ENCODE measurements around the gene ANKMY1.
"Not testable (repeated sequence)": the region's sequence is repeated elsewhere in the genome, so short reads cannot be mapped to it uniquely, and the experiment has no call there.

Gene ANKMY1

DNA sequence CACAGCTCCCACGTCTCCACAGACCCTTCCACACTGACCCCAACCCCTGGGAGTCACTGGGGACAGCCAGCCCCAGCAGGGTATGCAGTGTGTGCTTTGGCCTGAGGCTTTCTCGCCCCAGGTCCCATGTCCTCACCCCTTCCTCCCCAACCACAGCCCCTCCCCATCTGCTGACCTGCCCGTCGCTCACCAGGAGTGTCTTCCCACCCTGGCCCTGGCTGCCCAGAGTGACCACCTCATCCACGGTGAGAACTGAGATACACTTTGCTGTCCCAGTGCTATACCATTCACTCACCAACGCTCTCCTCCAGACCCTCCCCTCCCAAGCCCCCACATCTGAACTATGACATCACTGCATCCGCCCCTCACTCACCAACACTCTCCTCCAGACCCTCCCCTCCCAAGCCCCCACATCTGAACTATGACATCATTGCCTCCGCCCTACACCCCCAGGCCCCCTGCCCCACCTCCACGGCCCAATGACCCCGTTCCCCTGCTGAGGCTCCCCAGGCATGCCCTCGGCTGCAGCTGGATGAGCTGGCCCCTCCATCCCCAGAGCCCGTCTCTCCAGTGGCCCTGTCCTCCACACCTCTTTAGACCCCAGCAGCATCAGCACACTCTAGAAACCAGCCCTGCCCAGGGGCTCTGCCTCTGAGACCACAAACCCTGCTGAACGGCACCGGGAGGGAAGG, 55.2 kb downstream of the ANKMY1 start:
- DNase-seq: no peak

DNA sequence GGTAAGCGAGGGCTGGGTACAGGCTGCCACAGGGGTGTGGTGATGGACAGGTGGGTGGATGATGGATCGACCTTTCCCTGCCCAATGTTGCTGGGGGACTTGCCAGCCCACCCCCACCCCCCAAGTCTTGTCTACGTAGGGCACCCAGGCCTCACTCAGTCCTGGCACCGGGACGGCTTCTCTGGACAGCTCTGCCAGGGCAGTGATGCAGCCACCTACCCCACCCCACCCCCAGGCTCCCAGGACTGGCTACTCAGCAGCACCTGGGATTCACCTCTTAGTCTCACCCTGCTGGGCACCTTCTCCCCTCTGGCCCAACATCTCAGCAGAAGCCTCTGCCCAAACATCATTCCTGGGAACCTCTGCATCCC, 55.7 kb downstream of the ANKMY1 start:
- DNase-seq: no peak

DNA sequence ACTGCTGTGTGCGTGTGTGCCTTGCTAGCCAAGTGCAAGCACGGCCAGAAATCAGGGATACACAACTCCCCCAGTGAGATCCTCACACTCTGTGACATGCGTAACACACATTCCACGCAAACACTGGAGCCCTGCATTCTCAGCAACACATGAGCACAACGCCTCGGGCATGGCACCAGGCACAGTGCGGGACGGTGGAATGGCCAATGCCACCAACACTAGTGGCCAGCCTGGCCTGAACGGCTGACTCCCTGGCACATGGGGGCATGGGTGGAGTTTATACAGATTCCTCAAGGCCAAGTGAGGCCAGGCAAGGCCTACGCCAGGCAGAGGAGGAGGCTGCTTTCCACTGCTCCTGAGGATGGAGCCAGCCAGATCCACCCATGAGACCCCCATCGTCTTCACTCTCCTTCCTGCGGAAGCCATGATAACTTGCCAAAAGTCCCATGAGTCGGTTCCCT, 56.2 kb downstream of the ANKMY1 start:
- no peak for DNase-seq

GRCh38 chr2:240500561-240501423, 57.0 kb downstream of the ANKMY1 start:
- DNase-seq: no peak

DNA sequence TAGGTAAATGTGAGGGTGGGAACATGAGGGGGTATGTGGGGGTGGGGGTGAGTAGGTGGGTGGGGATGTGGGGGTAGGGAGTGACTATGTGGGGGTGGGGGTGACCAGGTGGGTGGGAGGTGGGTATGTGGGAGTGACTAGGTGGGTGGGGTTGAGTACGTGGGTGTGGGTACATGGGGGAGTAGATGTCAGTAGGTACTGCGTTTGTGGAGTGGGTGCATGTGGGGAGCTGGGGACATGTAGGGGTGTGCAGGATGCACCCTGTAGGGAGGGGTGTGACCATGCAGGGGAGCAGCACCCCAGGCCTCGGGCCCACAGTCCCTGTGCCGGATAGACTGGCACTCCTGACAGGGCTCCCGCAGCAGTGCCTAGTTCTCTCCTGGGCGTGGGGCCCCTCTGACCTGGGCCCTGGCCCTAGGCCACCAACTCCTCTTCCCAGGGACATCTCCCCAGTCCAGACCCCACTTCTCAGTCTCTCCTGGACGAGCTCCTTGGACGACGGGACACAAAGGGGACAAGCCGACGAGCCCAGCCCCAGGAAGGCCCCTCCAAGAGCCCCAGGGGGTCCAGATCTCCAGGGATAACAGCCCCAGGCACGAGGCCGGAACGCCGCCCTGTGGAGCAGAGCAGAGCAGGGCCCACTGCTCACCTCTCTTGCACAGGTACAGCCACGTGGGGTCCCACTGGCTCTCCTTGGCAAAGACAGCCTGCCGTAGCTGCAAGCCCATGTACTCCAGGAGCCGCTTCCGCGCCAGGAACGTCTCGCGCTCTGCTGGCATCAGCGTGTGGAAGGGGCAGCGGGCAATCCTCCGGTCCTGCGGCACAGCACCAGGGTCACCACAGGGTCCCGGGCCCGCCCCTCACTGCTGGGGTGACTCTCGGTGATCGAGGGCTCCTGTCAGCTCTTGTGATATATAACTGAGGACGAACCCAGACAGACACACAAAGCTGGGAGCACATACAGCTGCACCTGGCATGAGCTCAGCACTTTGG, 58.2 kb downstream of the ANKMY1 start:
- no peak for DNase-seq

- DNase-seq: no peak
Measured at GRCh38 chr2:240498958-240499260, 58.9 kb downstream of the ANKMY1 start.

DNA sequence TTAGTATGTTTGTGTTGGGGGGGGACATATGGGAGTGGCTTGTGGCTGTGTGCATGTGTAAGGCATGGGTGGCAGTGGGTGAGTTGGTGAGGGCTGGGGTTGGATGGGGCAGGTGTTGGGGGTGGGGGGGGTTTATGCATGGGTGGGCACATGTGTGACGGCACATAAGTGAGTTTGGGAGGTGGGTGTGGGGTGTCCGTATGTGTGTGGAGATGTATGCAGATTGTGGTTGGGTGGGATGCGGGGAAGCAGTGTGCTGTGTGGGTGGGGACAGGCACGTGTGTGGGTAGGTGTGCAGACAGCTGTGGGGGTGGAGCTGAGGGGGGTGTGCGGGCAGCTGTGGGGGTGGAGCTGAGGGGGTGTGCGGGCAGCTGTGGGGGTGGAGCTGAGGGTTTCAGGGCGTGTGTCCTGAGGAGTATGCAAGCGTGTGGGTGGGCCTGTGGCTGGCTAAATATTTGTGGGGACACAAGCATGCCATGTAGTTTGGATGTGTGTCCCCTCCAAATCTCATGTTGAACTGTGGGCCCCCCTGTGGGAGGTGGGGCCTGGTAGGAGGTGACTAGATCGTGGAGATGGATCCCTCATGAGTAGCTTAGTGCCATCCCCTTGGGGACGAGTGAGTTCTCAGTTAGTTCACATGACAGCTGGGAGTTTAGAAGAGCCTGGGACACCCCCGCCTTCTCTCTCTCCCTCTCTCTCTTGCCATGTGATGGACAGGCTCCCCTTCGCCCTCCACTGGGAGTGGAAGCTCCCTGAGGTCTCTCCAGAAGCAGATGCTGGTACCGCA, 59.4 kb downstream of the ANKMY1 start:
- DNase-seq: no peak

DNA sequence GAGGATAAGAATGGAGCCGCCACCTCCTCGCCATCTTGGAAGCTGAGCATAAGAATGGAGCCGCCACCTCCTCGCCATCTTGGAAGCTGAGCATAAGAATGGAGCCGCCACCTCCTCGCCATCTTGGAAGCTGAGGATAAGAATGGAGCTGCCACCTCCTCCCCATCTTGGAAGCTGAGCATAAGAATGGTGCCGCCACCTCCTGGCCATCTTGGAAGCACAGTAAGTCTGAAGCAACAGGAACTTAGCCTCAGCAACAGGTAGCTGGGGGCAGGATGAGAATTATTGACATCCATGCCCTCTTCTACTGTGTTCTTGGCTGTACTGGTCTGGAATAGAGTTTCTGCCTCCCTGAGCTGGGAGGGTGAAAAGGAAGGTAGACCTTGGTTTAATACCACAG, 60.7 kb downstream of the ANKMY1 start:
- peak; percentile 11 for DNase-seq

DNA sequence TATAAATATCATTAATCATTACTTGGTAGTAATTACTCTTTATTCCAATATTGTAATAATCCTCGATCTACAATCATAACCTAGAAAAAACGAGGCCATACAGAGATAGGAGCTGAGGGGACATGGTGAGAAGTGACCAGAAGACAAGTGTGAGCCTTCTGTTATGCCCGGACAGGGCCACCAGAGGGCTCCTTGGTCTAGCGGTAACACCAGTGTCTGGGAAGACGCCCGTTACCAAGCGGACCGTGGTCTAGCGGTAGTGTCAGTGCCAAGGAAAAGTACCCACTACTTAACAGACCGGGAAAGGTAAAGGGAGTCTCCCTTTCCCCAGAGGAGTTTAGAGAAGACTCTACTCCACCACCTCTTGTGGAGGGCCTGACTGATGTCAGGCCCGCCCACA, 62.8 kb downstream of the ANKMY1 start:
- not testable (repeated sequence) for DNase-seq

DNA sequence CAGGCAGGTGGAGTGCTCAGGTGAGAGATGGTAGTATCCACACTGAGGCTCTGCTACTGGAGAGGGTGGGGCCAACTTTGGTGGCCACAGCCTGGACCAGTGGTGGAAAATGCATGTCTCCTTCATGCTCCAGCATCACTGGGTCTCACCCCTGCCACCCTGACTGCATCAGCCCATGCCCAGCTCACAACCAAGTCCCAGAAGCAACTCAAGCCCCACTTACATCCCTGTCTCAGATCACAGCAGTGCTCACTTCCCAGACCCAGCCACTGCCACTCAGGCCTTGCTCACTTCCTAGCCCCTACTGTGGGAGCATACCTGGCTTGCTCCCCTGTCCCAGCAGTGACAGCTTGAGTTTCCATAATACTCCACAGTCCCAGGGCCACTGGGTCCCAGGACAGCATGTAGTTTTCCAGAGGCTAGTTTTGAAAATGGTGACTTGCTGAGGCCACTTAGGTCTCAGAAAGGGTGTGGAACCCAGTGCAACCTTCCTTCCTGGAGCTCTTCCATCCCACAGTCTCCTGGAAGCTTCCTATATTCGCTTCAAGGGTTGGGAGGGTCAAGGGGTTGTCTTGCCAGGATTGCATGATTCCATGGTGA, 63.5 kb downstream of the ANKMY1 start:
- no peak for DNase-seq

DNA sequence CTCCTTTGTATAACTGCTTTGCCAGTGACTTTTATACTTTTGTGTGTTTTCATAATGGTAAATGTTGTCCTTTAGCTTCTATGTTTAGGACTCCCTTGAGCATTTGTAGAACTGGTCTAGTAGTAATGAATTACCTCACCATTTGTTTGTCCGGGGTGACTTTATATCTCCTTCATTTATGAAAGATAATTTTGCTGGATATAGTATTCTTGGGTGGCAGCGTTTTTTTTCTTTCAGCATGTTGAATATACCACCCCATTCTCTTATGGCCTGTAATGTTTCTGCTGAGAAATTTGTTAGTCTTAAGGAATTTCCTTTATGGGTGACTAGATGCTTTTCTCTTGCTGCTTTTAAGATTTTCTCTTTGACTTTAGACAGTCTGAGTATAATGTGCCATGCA, 66.3 kb downstream of the ANKMY1 start:
- DNase-seq: no peak

GRCh38 chr2:240482141-240482540, 75.6 kb downstream of the ANKMY1 start:
- DNase-seq: no peak

DNA sequence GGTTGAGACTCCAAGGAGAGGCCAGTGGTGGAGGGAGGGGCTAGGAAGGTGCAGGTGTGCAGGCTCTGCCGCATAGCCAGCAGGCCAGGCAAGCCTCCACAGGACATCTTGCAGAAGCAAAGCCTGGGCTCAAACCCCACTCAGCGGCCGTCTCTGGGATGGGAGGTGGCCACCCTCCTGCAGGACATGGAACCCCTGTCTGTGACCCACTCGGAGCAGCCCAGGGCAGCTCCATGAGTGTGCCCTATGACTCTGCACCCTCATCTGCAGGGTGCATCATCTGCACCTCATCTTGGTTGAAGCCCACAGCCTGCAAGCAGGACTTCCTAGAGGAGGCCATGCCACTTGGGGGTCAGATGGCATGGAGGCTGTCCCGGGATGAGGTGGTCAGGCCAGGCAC, 76.1 kb downstream of the ANKMY1 start:
- DNase-seq: no peak

- no peak for DNase-seq
Measured at GRCh38 chr2:240480834-240481623, 76.8 kb downstream of the ANKMY1 start.

GRCh38 chr2:240479111-240479501, 78.7 kb downstream of the ANKMY1 start:
- no peak for DNase-seq

DNA sequence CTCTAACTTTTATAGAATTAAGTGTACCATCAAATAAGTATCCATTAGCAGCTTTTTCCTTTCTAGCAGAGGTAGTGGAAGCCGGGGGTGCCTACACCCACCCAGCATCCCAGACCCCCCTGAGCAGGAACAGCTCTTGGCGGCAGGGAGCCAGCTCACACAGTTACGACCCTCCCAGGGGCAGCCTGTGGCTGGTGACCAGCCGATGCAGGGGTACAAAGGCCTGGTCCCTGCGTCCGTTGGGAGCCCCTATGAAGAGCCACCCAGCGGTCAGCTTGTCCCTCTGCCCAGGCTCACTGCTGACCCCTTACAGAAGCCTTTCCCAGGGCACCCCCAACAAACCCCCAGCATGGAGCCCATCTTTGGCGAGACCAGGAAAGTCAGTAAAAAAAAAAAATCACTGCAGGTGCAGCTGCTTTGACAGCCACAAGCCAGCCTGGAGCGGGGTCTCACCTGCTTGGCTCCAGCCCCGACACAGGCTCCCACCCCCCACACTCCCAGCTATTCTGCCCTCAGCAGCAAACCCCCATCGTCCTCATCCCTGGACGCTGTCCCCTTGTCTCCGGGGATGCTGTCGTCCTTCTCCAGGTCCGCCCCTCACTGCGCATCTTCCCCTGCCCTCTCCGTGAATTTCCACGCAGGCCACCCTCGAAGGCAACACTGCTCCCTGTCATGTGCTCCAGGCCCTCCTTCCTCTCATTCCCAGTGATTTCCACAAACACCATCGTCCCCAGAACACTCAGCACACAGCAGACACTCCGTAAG, 79.3 kb downstream of the ANKMY1 start:
- no peak for DNase-seq

DNA sequence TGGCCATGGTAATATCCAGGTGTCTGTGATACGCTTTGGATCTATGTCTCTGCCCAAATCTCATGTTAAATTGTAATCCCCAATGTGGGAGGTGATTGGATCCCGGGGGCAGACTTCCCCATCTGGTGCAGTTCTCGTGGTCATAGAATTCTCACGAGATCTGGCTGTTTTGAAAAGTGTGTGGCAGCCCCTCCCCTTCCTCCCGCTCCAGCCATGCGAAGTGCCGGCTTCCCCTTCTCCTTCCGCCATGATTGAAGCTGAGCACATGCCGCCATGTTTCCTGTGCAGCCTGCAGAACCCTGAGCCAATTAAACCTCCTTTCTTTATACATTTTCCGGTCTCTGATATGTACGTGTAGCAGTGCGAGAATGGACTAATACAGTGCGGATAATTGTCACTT, 79.9 kb downstream of the ANKMY1 start:
- no peak for DNase-seq

DNA sequence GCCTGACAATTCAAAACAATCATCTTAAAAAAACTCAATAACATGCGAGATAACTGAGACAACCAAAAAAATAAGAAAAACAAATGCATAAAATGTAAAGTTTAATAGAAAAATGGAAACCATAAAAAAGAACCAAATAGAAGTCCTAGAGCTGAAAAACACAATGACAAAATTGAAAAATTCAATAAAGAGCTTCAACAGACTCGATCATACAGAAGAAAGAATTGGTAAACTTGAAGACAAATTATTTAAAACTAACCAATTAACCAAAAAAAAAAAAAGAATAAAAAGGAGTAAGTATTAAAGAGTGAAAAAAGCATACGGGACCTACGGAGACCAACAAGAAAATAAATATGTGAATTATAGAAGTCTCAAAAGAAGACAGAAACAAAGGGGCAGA, 84.6 kb downstream of the ANKMY1 start:
- DNase-seq: no peak

DNA sequence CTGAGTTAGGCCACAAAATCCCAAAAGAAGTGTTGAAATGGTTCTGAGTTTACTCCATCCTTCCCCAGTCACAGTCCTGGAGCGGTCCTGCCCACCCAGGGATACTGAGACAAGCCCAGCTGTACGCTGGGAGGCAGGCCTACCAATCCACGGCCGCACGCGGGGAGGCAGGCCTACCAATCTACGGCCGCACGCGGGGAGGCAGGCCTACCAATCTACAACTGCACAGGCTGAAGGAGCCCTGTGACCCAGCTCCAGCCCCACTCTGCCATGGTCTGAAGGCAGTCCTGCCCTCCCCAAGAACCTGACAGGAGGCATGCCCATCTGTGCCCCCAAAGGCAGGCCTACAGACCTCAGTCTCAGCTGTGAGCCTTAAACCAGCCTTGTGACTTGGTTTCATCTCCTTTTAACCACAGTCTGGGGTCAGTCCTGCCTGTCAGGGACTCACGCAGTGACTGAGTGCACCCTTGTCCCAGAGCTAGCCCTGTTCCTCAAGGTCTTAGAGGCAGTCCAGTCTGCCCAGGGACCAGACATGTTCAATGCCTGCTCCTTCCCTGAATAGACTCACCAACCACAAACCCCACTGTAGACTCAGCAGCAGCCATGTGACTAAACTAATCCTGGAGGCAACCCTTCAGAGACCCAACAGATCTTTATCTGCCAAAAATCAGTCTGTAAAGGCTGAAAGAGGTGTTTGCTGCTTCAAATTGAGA, 85.6 kb downstream of the ANKMY1 start:
- DNase-seq: no peak
